ENCODE results near the gene AFAP1L1. TPM values are rescaled to one million over a fixed set of nuclear protein-coding genes. Genes with fewer than 3 reads are reported as not detected.
"Not testable (repeated sequence)": the region's sequence is repeated elsewhere in the genome, so short reads cannot be mapped to it uniquely, and the experiment has no call there.

Gene AFAP1L1
- total RNA-seq, 1 experiment from 2014 or later = 19.6 TPM

DNA sequence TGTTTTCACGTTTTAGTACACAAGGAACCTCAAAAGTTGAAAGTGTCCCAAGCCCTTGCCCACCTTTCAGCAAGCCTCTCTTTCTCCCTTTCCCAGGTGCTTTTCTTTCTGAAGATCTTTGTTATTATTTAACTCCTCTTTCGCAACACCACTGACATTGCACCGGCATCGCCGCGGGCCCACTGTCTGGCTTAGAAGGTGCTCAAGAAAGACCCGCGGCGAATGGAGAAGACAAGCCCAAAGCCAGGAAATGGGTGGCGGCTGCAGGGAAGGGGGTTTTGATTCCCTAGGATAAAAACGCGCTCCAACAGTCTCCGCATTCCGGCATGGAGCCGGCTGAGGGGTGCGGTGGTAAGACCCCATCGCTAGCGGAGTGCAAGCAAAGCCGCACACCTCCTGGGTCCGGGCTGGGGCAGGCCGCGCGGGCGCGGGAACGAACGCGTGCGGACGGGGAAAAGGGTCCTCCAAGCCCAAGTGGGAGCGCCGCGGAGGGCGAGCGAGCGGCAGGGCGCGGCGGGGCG is 404 bp upstream of the AFAP1L1 start:
- TF ChIP-seq EZH2 (IDR thresholded peaks at IDR 0.05; ENCODE audit: low read length, unreplicated experiment) = no peak
- TF ChIP-seq, protein P1, sequence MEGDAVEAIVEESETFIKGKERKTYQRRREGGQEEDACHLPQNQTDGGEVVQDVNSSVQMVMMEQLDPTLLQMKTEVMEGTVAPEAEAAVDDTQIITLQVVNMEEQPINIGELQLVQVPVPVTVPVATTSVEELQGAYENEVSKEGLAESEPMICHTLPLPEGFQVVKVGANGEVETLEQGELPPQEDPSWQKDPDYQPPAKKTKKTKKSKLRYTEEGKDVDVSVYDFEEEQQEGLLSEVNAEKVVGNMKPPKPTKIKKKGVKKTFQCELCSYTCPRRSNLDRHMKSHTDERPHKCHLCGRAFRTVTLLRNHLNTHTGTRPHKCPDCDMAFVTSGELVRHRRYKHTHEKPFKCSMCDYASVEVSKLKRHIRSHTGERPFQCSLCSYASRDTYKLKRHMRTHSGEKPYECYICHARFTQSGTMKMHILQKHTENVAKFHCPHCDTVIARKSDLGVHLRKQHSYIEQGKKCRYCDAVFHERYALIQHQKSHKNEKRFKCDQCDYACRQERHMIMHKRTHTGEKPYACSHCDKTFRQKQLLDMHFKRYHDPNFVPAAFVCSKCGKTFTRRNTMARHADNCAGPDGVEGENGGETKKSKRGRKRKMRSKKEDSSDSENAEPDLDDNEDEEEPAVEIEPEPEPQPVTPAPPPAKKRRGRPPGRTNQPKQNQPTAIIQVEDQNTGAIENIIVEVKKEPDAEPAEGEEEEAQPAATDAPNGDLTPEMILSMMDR (conservative IDR thresholded peaks at IDR 0.05; ENCODE audit: low read depth, low read length) = no peak
- TF ChIP-seq EZH2phosphoT487 (IDR thresholded peaks at IDR 0.05; ENCODE audit: borderline replicate concordance, low read length) = no peak
- intact Hi-C loops (cut with micrococcal nuclease) = no loop called here
- H3K9ac ChIP-seq (ENCODE audit: low read length) = no peak overlapping the region
- peak overlapping the region; percentile 71 for H3K4me3 ChIP-seq (ENCODE audit: low read length)
- H2AFZ ChIP-seq (ENCODE audit: low read length) = peak overlapping the region; percentile 56
- H3K27me3 ChIP-seq (ENCODE audit: low read length) = no peaks in the 10 kb centered on the region
- ChIA-PET CTCF (no interaction called here), POLR2A (ENCODE audit: unreplicated experiment) (no interaction called here)
- no TSS peak for BruUV-seq (replicated peaks)
- ATAC-seq = no peak
- no peaks in the 10 kb centered on the region for H3K9me3 ChIP-seq (ENCODE audit: low read length)
- no peaks in the 10 kb centered on the region for H4K20me1 ChIP-seq (ENCODE audit: low read length)
- H3K4me1 ChIP-seq (ENCODE audit: insufficient read depth, low read length) = peaks cover 28% of the 10 kb centered on the region
- H3K4me2 ChIP-seq (ENCODE audit: low read length) = peak overlapping the region; percentile 87
- H3K79me2 ChIP-seq (ENCODE audit: low read length) = peaks cover 6% of the 10 kb centered on the region; the same call in 1 of the 2 replicates
- H3K27ac ChIP-seq (ENCODE audit: low read length) = no peak overlapping the region
- DNase-seq = no peak
- no peaks in the 10 kb centered on the region for H3F3A ChIP-seq (ENCODE audit: low read length, unreplicated experiment)
- H3K36me3 ChIP-seq (ENCODE audit: low read depth, low read length) = no peaks in the 10 kb centered on the region
- no peaks in the 10 kb centered on the region for H3K9me2 ChIP-seq (replicated peaks; ENCODE audit: low read length)

DNA sequence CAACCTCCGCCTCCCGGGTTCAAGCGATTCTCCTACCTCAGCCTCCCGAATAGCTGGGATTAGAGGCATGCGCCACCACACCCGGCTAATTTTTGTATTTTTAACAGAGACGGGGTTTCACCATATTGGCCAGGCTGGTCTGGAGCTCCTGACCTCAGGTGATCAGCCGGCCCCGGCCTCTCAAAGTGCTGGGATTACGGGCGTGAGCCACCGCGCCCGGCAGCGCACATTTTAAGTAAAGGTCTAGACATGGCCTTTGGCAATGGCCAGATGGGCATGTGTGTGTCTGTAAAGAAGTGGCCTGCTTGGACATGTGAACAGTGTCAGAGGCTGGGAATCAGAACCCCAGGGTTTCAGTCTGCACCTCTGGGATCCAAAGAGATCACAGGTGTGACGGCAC is 1.1 kb downstream of the AFAP1L1 start:
- CTCF ChIA-PET = interaction anchor here (0.8 to 1.0 kb wide), 2 partner anchors 147 to 542 kb away, joined by 3 to 4 read pairs; no protein-coding TSS in a partner anchor
- H3K36me3 ChIP-seq (ENCODE audit: low read depth, low read length); intact Hi-C loops (cut with micrococcal nuclease); H3K9me3 ChIP-seq (ENCODE audit: low read length); ATAC-seq; BruUV-seq (replicated peaks); H4K20me1 ChIP-seq (ENCODE audit: low read length); H3K9me2 ChIP-seq (replicated peaks; ENCODE audit: low read length); H3F3A ChIP-seq (ENCODE audit: low read length, unreplicated experiment); H3K27me3 ChIP-seq (ENCODE audit: low read length); H3K27ac ChIP-seq (ENCODE audit: low read length); DNase-seq; H3K79me2 ChIP-seq (ENCODE audit: low read length): not testable (repeated sequence)
- Histone ChIP-seq H3K9ac (ENCODE audit: low read length) (peak overlapping the region; percentile 58; the same call in 1 of the 2 replicates), H3K4me1 (ENCODE audit: insufficient read depth, low read length) (peaks cover 17% of the 10 kb centered on the region), H3K4me2 (ENCODE audit: low read length) (peak overlapping the region; percentile 87), H2AFZ (ENCODE audit: low read length) (peak overlapping the region; percentile 91), H3K4me3 (ENCODE audit: low read length) (peak overlapping the region; percentile 71)
- POLR2A ChIA-PET (ENCODE audit: unreplicated experiment) = interaction anchor here (0.6 kb wide), 2 partner anchors 74 to 146 kb away, joined by 3 read pairs; no protein-coding TSS in a partner anchor

DNA sequence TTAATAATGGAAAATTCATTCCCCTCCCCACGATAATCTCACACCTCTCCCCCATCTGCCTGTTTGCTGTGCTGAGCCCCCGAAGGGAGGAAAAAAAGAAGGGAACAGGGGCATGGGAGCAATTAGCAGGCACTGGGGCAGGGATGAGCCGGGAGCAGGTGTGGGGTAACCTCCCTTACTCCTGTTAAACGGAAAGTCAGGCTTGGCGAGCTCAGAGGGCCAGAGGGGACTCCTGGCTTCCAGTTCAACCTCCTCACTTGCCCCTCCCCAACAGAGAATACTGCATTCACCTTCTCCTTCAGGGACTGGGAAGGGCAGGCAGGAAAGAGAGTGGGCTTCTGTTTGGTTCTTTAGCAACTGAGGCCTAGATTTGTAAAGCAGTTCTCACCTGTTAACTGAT is 1.6 kb downstream of the AFAP1L1 start:
- Histone ChIP-seq H3K36me3 (ENCODE audit: low read depth, low read length) (no peaks in the 10 kb centered on the region), H3F3A (ENCODE audit: low read length, unreplicated experiment) (no peaks in the 10 kb centered on the region), H3K27me3 (ENCODE audit: low read length) (no peaks in the 10 kb centered on the region), H3K9me3 (ENCODE audit: low read length) (no peaks in the 10 kb centered on the region), H3K4me3 (ENCODE audit: low read length) (peak overlapping the region; percentile 71; the same call in 1 of the 2 replicates), H3K9ac (ENCODE audit: low read length) (no peak overlapping the region), H4K20me1 (ENCODE audit: low read length) (no peaks in the 10 kb centered on the region), H3K79me2 (ENCODE audit: low read length) (peaks cover 6% of the 10 kb centered on the region; the same call in 1 of the 2 replicates), H3K4me2 (ENCODE audit: low read length) (peak overlapping the region; percentile 87), H3K27ac (ENCODE audit: low read length) (no peak overlapping the region), H2AFZ (ENCODE audit: low read length) (no peak overlapping the region), H3K4me1 (ENCODE audit: insufficient read depth, low read length) (peaks cover 12% of the 10 kb centered on the region), H3K9me2 (replicated peaks; ENCODE audit: low read length) (no peaks in the 10 kb centered on the region)
- ATAC-seq (no peak), DNase-seq (no peak)
- intact Hi-C loops (cut with micrococcal nuclease) = no loop called here
- ChIA-PET CTCF (no interaction called here), POLR2A (ENCODE audit: unreplicated experiment) (no interaction called here)
- no TSS peak for BruUV-seq (replicated peaks)
- no peak for TF ChIP-seq EZH2 (IDR thresholded peaks at IDR 0.05; ENCODE audit: low read length, unreplicated experiment)
- TF ChIP-seq, protein P1 (conservative IDR thresholded peaks at IDR 0.05; ENCODE audit: low read depth, low read length) = no peak
- no peak for TF ChIP-seq EZH2phosphoT487 (IDR thresholded peaks at IDR 0.05; ENCODE audit: borderline replicate concordance, low read length)
